IMR-90 (cell line): ENCODE results near the gene ENDOD1. TPM values are rescaled to one million over a fixed set of nuclear protein-coding genes. Genes with fewer than 3 reads are reported as not detected.

Source experiments
- ATAC-seq: fragments of 200-7000 bp; cut with Tn5 transposase; 2 replicates; pipeline ENCODE4 v1.9.1; 2020; ENCODE audit warnings: low read depth, mild to moderate bottlenecking, moderate library complexity
- BruUV-seq: library from RNA; stranded (reverse); fragments of 400-500 nt; replicated peaks from 2 replicates; lab custom pipeline; 2021; lab: Mats Ljungman, UMichigan
- CTCF ChIA-PET: fragments of 300-600 bp; formaldehyde crosslinking; extraction: SDS; loops from one replicate; lab custom pipeline; 2021; ENCODE audit warnings: antibody characterized with exemption; lab: Yijun Ruan, JAX
- POLR2A ChIA-PET: fragments of 300-600 bp; sonication (Branson Sonifier 250); formaldehyde crosslinking; loops from one replicate; lab custom pipeline; 2022; ENCODE audit warnings: antibody characterized with exemption; ENCODE audit not compliant: unreplicated experiment; lab: Charles Lee
- DNase-seq: peaks from one replicate; pipeline ENCODE4 v3.0.0; 2013
- H2AFZ ChIP-seq: replicated peaks from 2 replicates; pipeline ENCODE3; 2013; ENCODE audit warnings: low read length, mild to moderate bottlenecking; ENCODE audit not compliant: poor library complexity
- H2AK5ac ChIP-seq: 2 replicates; pipeline ENCODE4 v1.6.1; 2013; ENCODE audit warnings: low read depth, low read length, inconsistent platforms
- H2AK9ac ChIP-seq: replicated peaks from 2 replicates; pipeline ENCODE3; 2013; ENCODE audit warnings: mild to moderate bottlenecking, low read depth, low read length, moderate library complexity; ENCODE audit not compliant: poor library complexity
- H2BK120ac ChIP-seq: 2 replicates; pipeline ENCODE4 v1.6.1; 2013; ENCODE audit warnings: low read depth, low read length, inconsistent platforms
- H2BK15ac ChIP-seq: 3 replicates; pipeline ENCODE4 v1.6.1; 2013; ENCODE audit warnings: low read depth, low read length, inconsistent platforms
- H2BK20ac ChIP-seq: 2 replicates; pipeline ENCODE4 v1.6.1; 2013; ENCODE audit warnings: low read depth, mild to moderate bottlenecking, inconsistent platforms, low read length, moderate library complexity
- H2BK5ac ChIP-seq: 2 replicates; pipeline ENCODE4 v1.6.1; 2013; ENCODE audit warnings: mild to moderate bottlenecking, low read depth, low read length, inconsistent platforms; ENCODE audit not compliant: poor library complexity, severe bottlenecking
- H3K14ac ChIP-seq: replicated peaks from 2 replicates; pipeline ENCODE4 v1.6.1; 2013; ENCODE audit warnings: low read depth, low read length, inconsistent platforms
- H3K18ac ChIP-seq: 2 replicates; pipeline ENCODE4 v1.6.1; 2013; ENCODE audit warnings: low read depth, low read length, control low read depth
- H3K23ac ChIP-seq: 2 replicates; pipeline ENCODE4 v1.6.1; 2013; ENCODE audit warnings: low read depth, low read length, inconsistent platforms
- H3K27ac ChIP-seq: 2 replicates; pipeline ENCODE4 v1.5.1; 2013; ENCODE audit warnings: mild to moderate bottlenecking, control low read depth, low read length; ENCODE audit not compliant: insufficient read depth
- H3K27me3 ChIP-seq: 2 replicates; pipeline ENCODE4 v1.6.1; 2013; ENCODE audit warnings: low read length; ENCODE audit not compliant: control insufficient read depth, insufficient read depth
- H3K36me3 ChIP-seq: 2 replicates; pipeline ENCODE4 v1.6.1; 2013; ENCODE audit warnings: low read length, mixed read lengths; ENCODE audit not compliant: control insufficient read depth, insufficient read depth
- H3K4ac ChIP-seq: 2 replicates; pipeline ENCODE4 v1.6.1; 2013; ENCODE audit warnings: low read depth, low read length, inconsistent platforms
- H3K4me1 ChIP-seq: 2 replicates; pipeline ENCODE4 v1.6.1; 2013; ENCODE audit warnings: low read length, mixed read lengths; ENCODE audit not compliant: control insufficient read depth, insufficient read depth
- H3K4me2 ChIP-seq: 2 replicates; pipeline ENCODE4 v1.6.1; 2013; ENCODE audit warnings: low read depth, mild to moderate bottlenecking, control low read depth, low read length, moderate library complexity
- H3K4me3 ChIP-seq: 2 replicates; pipeline ENCODE4 v1.5.1; 2013; ENCODE audit warnings: low read depth, mild to moderate bottlenecking, control low read depth, low read length, moderate library complexity; ENCODE audit not compliant: insufficient read depth
- H3K56ac ChIP-seq: 2 replicates; pipeline ENCODE4 v1.6.1; 2013; ENCODE audit warnings: low read length, inconsistent platforms; ENCODE audit not compliant: insufficient read depth; ENCODE audit errors: extremely low read depth
- H3K79me1 ChIP-seq, 2 experiments: 2 replicates each; pipeline ENCODE4 v1.6.1; 2013; ENCODE audit warnings: low read length in 2 of 2, inconsistent platforms in 1 of 2, low read depth in 1 of 2
- H3K9ac ChIP-seq: 2 replicates; pipeline ENCODE4 v1.6.1; 2013; ENCODE audit warnings: low read depth, low read length, control low read depth
- H3K9me1 ChIP-seq: 2 replicates; pipeline ENCODE4 v1.6.1; 2013; ENCODE audit warnings: low read length, inconsistent platforms; ENCODE audit not compliant: insufficient read depth
- H3K9me3 ChIP-seq: 2 replicates; pipeline ENCODE4 v1.6.1; 2013; ENCODE audit warnings: low read length; ENCODE audit not compliant: control insufficient read depth, insufficient read depth
- H4K20me1 ChIP-seq: 2 replicates; pipeline ENCODE4 v1.6.1; 2013; ENCODE audit warnings: low read length, inconsistent platforms; ENCODE audit not compliant: insufficient read depth
- H4K5ac ChIP-seq: 2 replicates; pipeline ENCODE4 v1.6.1; 2013; ENCODE audit warnings: mild to moderate bottlenecking, low read depth, low read length, control low read depth
- H4K8ac ChIP-seq, 2 experiments: 2 replicates each; pipeline ENCODE4 v1.6.1; 2013; ENCODE audit warnings: low read depth in 2 of 2, low read length in 2 of 2, control low read depth in 1 of 2, inconsistent platforms in 1 of 2
- H4K91ac ChIP-seq: 2 replicates; pipeline ENCODE4 v1.6.1; 2013; ENCODE audit warnings: low read depth, low read length, inconsistent platforms; ENCODE audit not compliant: insufficient read depth
- BHLHE40 ChIP-seq: fragments of 150-350 bp; IDR thresholded peaks from 2 replicates; pipeline ENCODE4 v1.6.1; 2016; ENCODE audit warnings: mild to moderate bottlenecking, low read depth, low read length
- CEBPB ChIP-seq: IDR thresholded peaks from 2 replicates; pipeline ENCODE4 v1.6.1; 2012; ENCODE audit warnings: low read depth, low read length, improper control_type of control experiment
- CHD1 ChIP-seq: IDR thresholded peaks from 2 replicates; pipeline ENCODE4 v1.6.1; 2012; ENCODE audit warnings: low read depth, low read length, improper control_type of control experiment
- FOS ChIP-seq: fragments of 150-350 bp; IDR thresholded peaks from 2 replicates; pipeline ENCODE4 v1.6.1; 2016; ENCODE audit warnings: low read depth, low read length
- MAFK ChIP-seq: IDR thresholded peaks from 2 replicates; pipeline ENCODE4 v1.6.1; 2012; ENCODE audit warnings: low read depth, low read length, improper control_type of control experiment
- MAZ ChIP-seq: IDR thresholded peaks from 2 replicates; pipeline ENCODE4 v1.6.1; 2012; ENCODE audit warnings: low read depth, mild to moderate bottlenecking, low read length, improper control_type of control experiment, moderate library complexity, borderline replicate concordance
- MXI1 ChIP-seq: IDR thresholded peaks from 2 replicates; pipeline ENCODE4 v1.6.1; 2012; ENCODE audit warnings: low read depth, mild to moderate bottlenecking, low read length, moderate library complexity, borderline replicate concordance
- NFE2L2 ChIP-seq: fragments of 150-350 bp; IDR thresholded peaks from 2 replicates; pipeline ENCODE4 v1.6.1; 2016; ENCODE audit warnings: low read depth, mild to moderate bottlenecking, low read length
- POLR2A ChIP-seq: IDR thresholded peaks from 2 replicates; pipeline ENCODE4 v1.6.1; 2012; ENCODE audit warnings: mild to moderate bottlenecking, low read depth, low read length
- RAD21 ChIP-seq: IDR thresholded peaks from 2 replicates; pipeline ENCODE4 v1.6.1; 2012; ENCODE audit warnings: low read length, improper control_type of control experiment
- RCOR1 ChIP-seq: IDR thresholded peaks from 2 replicates; pipeline ENCODE4 v1.6.1; 2012; ENCODE audit warnings: mild to moderate bottlenecking, low read length, improper control_type of control experiment; ENCODE audit not compliant: insufficient replicate concordance
- RFX5 ChIP-seq: IDR thresholded peaks from 2 replicates; pipeline ENCODE4 v1.8.0; 2012; ENCODE audit warnings: low read depth, mild to moderate bottlenecking, low read length, moderate library complexity
- SMC3 ChIP-seq: fragments of 150-350 bp; IDR thresholded peaks from 2 replicates; pipeline ENCODE4 v1.6.1; 2016; ENCODE audit warnings: low read depth, mild to moderate bottlenecking, antibody characterized with exemption, low read length, moderate library complexity
- WGBS, 2 experiments: methylation state at CpG; one replicate each; pipeline versions ENCODE4 v1.1.5 to v1.1.7; 2013; ENCODE audit warnings: missing lambda C conversion rate in 2 of 2; ENCODE audit not compliant: insufficient read length in 1 of 2; ENCODE audit errors: extremely low coverage in 2 of 2; 5-methylcytosine and 5-hydroxymethylcytosine counted together
- dilution Hi-C: fragments of 300-500 bp; cut with HindIII; formaldehyde crosslinking; loops from one replicate; pipeline ENCODE4 v1.14.3; 2018; ENCODE audit warnings: low sequenced_read_pairs; ENCODE audit not compliant: unreplicated experiment
- in situ Hi-C: fragments of 300-500 bp; cut with MboI; formaldehyde crosslinking; loops from 3 replicates; pipeline ENCODE4 v1.14.3; 2019; ENCODE audit warnings: low sequenced_read_pairs, inconsistent platforms, mixed read lengths
- intact Hi-C: fragments of 100-400 bp; cut with micrococcal nuclease; formaldehyde crosslinking; loops from 2 replicates; pipeline ENCODE4 v1.10.0; 2022
- polyA plus RNA-seq, 3 experiments: library from polyadenylated mRNA; depleted of rRNA; stranded (reverse); fragments of >200 nt; gene quantifications; 2 replicates each; pipeline ENCODE4 v1.2.3, GENCODE V29; 2012; ENCODE audit warnings: low replicate concordance in 1 of 3
- total RNA-seq: library from RNA; depleted of rRNA; stranded (reverse); fragments of >200 nt; gene quantifications from 2 replicates; pipeline ENCODE4 v1.2.3, GENCODE V29; 2012
- TF ChIP-seq, protein P1 (sequence below): conservative IDR thresholded peaks from 2 replicates; pipeline ENCODE4 v1.5.1; 2012; ENCODE audit warnings: mild to moderate bottlenecking, low read depth, low read length, improper control_type of control experiment
- TF ChIP-seq, protein P2 (sequence below): fragments of 150-350 bp; IDR thresholded peaks from 2 replicates; pipeline ENCODE4 v1.6.1; 2016; ENCODE audit warnings: low read depth, mild to moderate bottlenecking, low read length, moderate library complexity, borderline replicate concordance
- TF ChIP-seq, protein P3 (sequence below): fragments of 150-350 bp; IDR thresholded peaks from 2 replicates; pipeline ENCODE4 v1.6.1; 2017; ENCODE audit warnings: mild to moderate bottlenecking, antibody characterized with exemption, low read length, low read depth

Gene ENDOD1
- total and polyA plus RNA-seq, 2 of the 4 experiments (the other 2 are of a cell fraction), result 7.0 to 17.6 TPM

GRCh38 chr11:95100856-95101507 lies 11.3 kb downstream of the ENDOD1 start:
- CTCF ChIA-PET, result no interaction called here
- no peak for ATAC-seq
- Histone ChIP-seq H3K4me2 (no peak overlapping the region), H3K79me1 (no peaks in the 10 kb centered on the region; a peak in 3 of 4 replicates), H3K23ac (no peak overlapping the region), H4K20me1 (no peaks in the 10 kb centered on the region), H3K9me3 (no peaks in the 10 kb centered on the region), H3K4me1 (no peaks in the 10 kb centered on the region), H2AK5ac (no peak overlapping the region), H2AFZ (no peak overlapping the region), H3K4ac (no peak overlapping the region), H3K36me3 (no peaks in the 10 kb centered on the region), H2BK5ac (no peak overlapping the region), H2BK20ac (no peak overlapping the region), H2AK9ac (no peak overlapping the region), H3K9ac (no peak overlapping the region), H4K8ac (no peak overlapping the region), H3K14ac (no peak overlapping the region), H3K27me3 (no peaks in the 10 kb centered on the region), H2BK15ac (no peak overlapping the region), H3K4me3 (no peak overlapping the region), H2BK120ac (no peak overlapping the region), H3K27ac (no peak overlapping the region), H3K9me1 (no peaks in the 10 kb centered on the region), H3K18ac (no peak overlapping the region), H4K91ac (no peak overlapping the region), H3K56ac (no peak overlapping the region), H4K5ac (no peak overlapping the region)
- POLR2A ChIA-PET, result no interaction called here
- in situ Hi-C loops, result no loop called here
- dilution Hi-C loops, result no loop called here
- TF ChIP-seq CHD1, result no peak
- TF ChIP-seq BHLHE40, result no peak
- TF ChIP-seq NFE2L2, result no peak
- no peak for TF ChIP-seq FOS
- TF ChIP-seq SMC3, result no peak
- no peak for TF ChIP-seq MAFK
- TF ChIP-seq, protein P1, sequence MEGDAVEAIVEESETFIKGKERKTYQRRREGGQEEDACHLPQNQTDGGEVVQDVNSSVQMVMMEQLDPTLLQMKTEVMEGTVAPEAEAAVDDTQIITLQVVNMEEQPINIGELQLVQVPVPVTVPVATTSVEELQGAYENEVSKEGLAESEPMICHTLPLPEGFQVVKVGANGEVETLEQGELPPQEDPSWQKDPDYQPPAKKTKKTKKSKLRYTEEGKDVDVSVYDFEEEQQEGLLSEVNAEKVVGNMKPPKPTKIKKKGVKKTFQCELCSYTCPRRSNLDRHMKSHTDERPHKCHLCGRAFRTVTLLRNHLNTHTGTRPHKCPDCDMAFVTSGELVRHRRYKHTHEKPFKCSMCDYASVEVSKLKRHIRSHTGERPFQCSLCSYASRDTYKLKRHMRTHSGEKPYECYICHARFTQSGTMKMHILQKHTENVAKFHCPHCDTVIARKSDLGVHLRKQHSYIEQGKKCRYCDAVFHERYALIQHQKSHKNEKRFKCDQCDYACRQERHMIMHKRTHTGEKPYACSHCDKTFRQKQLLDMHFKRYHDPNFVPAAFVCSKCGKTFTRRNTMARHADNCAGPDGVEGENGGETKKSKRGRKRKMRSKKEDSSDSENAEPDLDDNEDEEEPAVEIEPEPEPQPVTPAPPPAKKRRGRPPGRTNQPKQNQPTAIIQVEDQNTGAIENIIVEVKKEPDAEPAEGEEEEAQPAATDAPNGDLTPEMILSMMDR, result no peak
- TF ChIP-seq POLR2A, result no peak
- TF ChIP-seq, protein P2, sequence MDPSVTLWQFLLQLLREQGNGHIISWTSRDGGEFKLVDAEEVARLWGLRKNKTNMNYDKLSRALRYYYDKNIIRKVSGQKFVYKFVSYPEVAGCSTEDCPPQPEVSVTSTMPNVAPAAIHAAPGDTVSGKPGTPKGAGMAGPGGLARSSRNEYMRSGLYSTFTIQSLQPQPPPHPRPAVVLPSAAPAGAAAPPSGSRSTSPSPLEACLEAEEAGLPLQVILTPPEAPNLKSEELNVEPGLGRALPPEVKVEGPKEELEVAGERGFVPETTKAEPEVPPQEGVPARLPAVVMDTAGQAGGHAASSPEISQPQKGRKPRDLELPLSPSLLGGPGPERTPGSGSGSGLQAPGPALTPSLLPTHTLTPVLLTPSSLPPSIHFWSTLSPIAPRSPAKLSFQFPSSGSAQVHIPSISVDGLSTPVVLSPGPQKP, result no peak
- no peak for TF ChIP-seq MAZ
- TF ChIP-seq, protein P3, sequence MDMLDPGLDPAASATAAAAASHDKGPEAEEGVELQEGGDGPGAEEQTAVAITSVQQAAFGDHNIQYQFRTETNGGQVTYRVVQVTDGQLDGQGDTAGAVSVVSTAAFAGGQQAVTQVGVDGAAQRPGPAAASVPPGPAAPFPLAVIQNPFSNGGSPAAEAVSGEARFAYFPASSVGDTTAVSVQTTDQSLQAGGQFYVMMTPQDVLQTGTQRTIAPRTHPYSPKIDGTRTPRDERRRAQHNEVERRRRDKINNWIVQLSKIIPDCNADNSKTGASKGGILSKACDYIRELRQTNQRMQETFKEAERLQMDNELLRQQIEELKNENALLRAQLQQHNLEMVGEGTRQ, result no peak
- no peak for TF ChIP-seq RCOR1
- TF ChIP-seq RAD21, result no peak
- no peak for TF ChIP-seq CEBPB
- TF ChIP-seq MXI1, result no peak
- TF ChIP-seq RFX5, result no peak
- WGBS, 2 experiments, result 88% methylated on average over 1 of the region's 6 CpGs; no CpG with 5 or more reads in 1 of the 2 experiments
- intact Hi-C loops, result no loop called here
- DNase-seq, result no peak
- no TSS peak for BruUV-seq
